IgD-negative memory B cell (primary cell): Measurements from ENCODE around the gene LHFPL6. TPM values are rescaled to one million over a fixed set of nuclear protein-coding genes. Genes with fewer than 3 reads are reported as not detected.

Experiments used
- polyA plus RNA-seq: library from polyadenylated mRNA; unstranded; fragments of 300-500 nt; fragmentation: Illumina TruSeq; gene quantifications from one replicate; pipeline ENCODE4 v1.2.3, GENCODE V29; 2021

The LHFPL6 gene
- polyA plus RNA-seq, 1 donor from 2014 or later: not detected

Other genes starting within 250 kb of the LHFPL6 start
- gene COG6, start 52.5 kb upstream of the LHFPL6 start, polyA plus RNA-seq: 11.7 TPM